Fibroblast of lung (primary cell): ENCODE data around the gene RAB17. TPM values are rescaled to one million over a fixed set of nuclear protein-coding genes. Genes with fewer than 3 reads are reported as not detected.

Source experiments
- DNase-seq, 2 donors: peaks; one replicate each; pipeline versions ENCODE4 v3.0.0 to v3.0.0-alpha.2; 2010; ENCODE audit warnings: low read depth in 2 of 2
- H2AFZ ChIP-seq: 2 replicates; pipeline ENCODE4 v1.5.1; 2012; ENCODE audit warnings: low read length, control low read depth, inconsistent platforms
- H3K27ac ChIP-seq: 2 replicates; pipeline ENCODE4 v1.5.1; 2011; ENCODE audit warnings: low read length, control low read depth; ENCODE audit not compliant: insufficient read depth
- H3K27me3 ChIP-seq: 2 replicates; pipeline ENCODE4 v1.5.1; 2011; ENCODE audit warnings: mild to moderate bottlenecking, low read length; ENCODE audit not compliant: control insufficient read depth, insufficient read depth
- H3K36me3 ChIP-seq: 2 replicates; pipeline ENCODE4 v1.5.1; 2011; ENCODE audit warnings: low read length; ENCODE audit not compliant: control insufficient read depth, insufficient read depth
- H3K4me1 ChIP-seq: 2 replicates; pipeline ENCODE4 v1.5.1; 2011; ENCODE audit warnings: low read length; ENCODE audit not compliant: control insufficient read depth, insufficient read depth; ENCODE audit errors: extremely low read depth
- H3K4me2 ChIP-seq: 2 replicates; pipeline ENCODE4 v1.5.1; 2011; ENCODE audit warnings: low read length, control low read depth; ENCODE audit not compliant: insufficient read depth; ENCODE audit errors: extremely low read depth
- H3K4me3 ChIP-seq, 4 experiments: fragments of 200-600 bp in 1 of 4; sonication (generic) in 1 of 4; replicated peaks in 1 of 4; 2 replicates each; pipeline ENCODE4 v1.5.1; 2011 to 2016; ENCODE audit warnings: low read length in 4 of 4, low read depth in 3 of 4, mild to moderate bottlenecking in 3 of 4, control low read depth in 2 of 4, inconsistent platforms in 1 of 4, mixed read lengths in 1 of 4; ENCODE audit not compliant: insufficient read depth in 1 of 4; ENCODE audit errors: control extremely low read depth in 1 of 4
- H3K79me2 ChIP-seq: 2 replicates; pipeline ENCODE4 v1.5.1; 2012; ENCODE audit warnings: mild to moderate bottlenecking, low read length, inconsistent platforms; ENCODE audit not compliant: control insufficient read depth, insufficient read depth
- H3K9ac ChIP-seq: 2 replicates; pipeline ENCODE4 v1.5.1; 2011; ENCODE audit warnings: mild to moderate bottlenecking, low read length, control low read depth; ENCODE audit not compliant: insufficient read depth
- H3K9me3 ChIP-seq: 2 replicates; pipeline ENCODE4 v1.5.1; 2012; ENCODE audit warnings: low read depth, low read length; ENCODE audit not compliant: control insufficient read depth, insufficient read depth
- H4K20me1 ChIP-seq: 2 replicates; pipeline ENCODE4 v1.5.1; 2011; ENCODE audit warnings: low read length; ENCODE audit not compliant: control insufficient read depth, insufficient read depth; ENCODE audit errors: extremely low read depth
- CTCF ChIP-seq, 2 donors: IDR thresholded peaks in 1 of 2; conservative IDR thresholded peaks in 1 of 2; 1 replicate in 1 of 2; 2 replicates in 1 of 2; pipeline ENCODE4 v1.5.1; 2011 to 2012; ENCODE audit warnings: low read length in 2 of 2, control low read depth in 1 of 2, inconsistent platforms in 1 of 2, low read depth in 1 of 2, mild to moderate bottlenecking in 1 of 2
- EZH2 ChIP-seq: IDR thresholded peaks from 2 replicates; pipeline ENCODE4 v1.5.1; 2012; ENCODE audit warnings: low read length, control low read depth, mild to moderate bottlenecking; ENCODE audit errors: missing control alignments
- polyA plus RNA-seq, 2 donors: library from polyadenylated mRNA; depleted of rRNA in 1 of 2; stranded (reverse) in 1 of 2; unstranded in 1 of 2; fragments of >200 nt; gene quantifications; 2 replicates each; pipeline ENCODE4 v1.2.1, GENCODE V29; 2011 to 2012; ENCODE audit warnings: missing spikeins in 1 of 2
- total RNA-seq: library from RNA; depleted of rRNA; stranded (reverse); fragments of >200 nt; gene quantifications from 2 replicates; pipeline ENCODE4 v1.2.1, GENCODE V29; 2014

The RAB17 gene
- total and polyA plus RNA-seq, 2 donors (not counting 1 experiment from before 2014, with no cell fraction given), result 0.17 to 0.22 TPM

DNA sequence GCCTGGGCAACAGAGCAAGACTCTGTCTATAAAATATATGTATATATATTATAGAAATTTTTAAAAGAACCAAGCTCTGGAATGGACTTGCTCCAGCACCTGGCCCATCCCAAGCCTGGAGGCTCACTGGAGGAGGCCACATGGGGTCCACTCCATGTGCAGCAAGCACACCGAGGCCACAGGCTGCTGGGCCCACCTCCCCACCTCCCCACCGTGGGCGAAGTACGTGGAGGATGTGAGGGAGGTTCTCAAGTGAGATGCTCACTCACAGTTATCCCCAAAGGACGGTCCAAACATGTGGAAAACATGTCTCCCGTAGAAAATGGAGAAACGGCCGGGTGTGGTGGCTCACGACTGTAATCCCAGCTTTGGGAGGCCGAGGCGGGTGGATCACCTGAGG, 13.9 kb upstream of the RAB17 start:
- no peak for TF ChIP-seq CTCF (conservative IDR thresholded peaks at IDR 0.05 in 1 of 2, IDR thresholded peaks at IDR 0.05 in 1 of 2; ENCODE audit: low read depth in 1 of 2, low read length in 2 of 2)
- no peak for TF ChIP-seq EZH2
- Histone ChIP-seq H3K27ac (no peak overlapping the region), H3K4me2 (no peak overlapping the region), H3K4me3 (no peak overlapping the region), H3K9ac (no peak overlapping the region), H2AFZ (no peak overlapping the region), H3K9me3 (no peaks in the 10 kb centered on the region), H3K4me1 (peaks cover 8% of the 10 kb centered on the region), H4K20me1 (no peaks in the 10 kb centered on the region), H3K36me3 (no peaks in the 10 kb centered on the region), H3K79me2 (no peaks in the 10 kb centered on the region), H3K27me3 (no peaks in the 10 kb centered on the region)
- no peak for DNase-seq

DNA sequence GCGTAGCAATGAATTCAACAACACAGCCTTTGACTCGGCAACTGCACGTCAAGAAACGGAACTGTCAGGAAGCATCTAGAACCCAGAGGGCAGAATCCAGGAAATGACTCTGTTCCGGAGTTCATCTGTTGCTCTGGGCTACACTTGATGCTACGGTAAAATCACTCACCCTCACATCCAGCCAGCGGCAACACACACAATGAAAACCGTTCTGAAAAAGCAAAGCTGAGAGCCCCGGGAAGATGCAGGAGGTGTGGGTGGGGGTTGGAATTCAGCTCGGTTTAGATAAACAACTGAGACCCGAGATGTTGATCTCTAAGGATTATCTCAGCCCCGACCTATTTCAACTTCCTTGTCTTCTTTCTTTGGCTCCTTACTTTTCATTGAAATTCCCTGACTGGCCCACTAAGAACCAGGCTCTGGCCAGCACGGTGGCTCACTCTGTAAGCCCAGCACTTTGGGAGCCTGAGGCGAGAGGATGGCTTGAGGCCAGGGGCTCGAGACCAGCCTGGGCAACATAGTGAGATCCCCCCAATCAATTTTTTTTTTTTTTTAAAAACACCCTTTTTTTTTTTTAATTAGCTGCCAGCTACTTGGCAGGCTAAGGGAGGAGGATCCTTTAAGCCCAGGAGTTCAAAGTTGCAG, 13.3 kb upstream of the RAB17 start:
- peak overlapping the region; percentile 6 for H3K27ac ChIP-seq

More for the DNA sequence above, 13.3 kb upstream of the RAB17 start:
- H3K4me2 ChIP-seq, result no peak overlapping the region
- H3K27me3 ChIP-seq, result no peaks in the 10 kb centered on the region
- H3K79me2 ChIP-seq, result no peaks in the 10 kb centered on the region
- no peaks in the 10 kb centered on the region for H3K9me3 ChIP-seq
- no peaks in the 10 kb centered on the region for H3K36me3 ChIP-seq
- no peak overlapping the region for H3K4me3 ChIP-seq
- no peaks in the 10 kb centered on the region for H4K20me1 ChIP-seq
- H2AFZ ChIP-seq, result peak overlapping the region; percentile 17
- peaks cover 8% of the 10 kb centered on the region for H3K4me1 ChIP-seq
- no peak for TF ChIP-seq CTCF (conservative IDR thresholded peaks at IDR 0.05 in 1 of 2, IDR thresholded peaks at IDR 0.05 in 1 of 2; ENCODE audit: low read depth in 1 of 2, low read length in 2 of 2)
- no peak for TF ChIP-seq EZH2
- DNase-seq, result peak; percentile 46 to 65
- no peak overlapping the region for H3K9ac ChIP-seq
